Measurements from ENCODE around the gene RABGAP1. TPM values are rescaled to one million over a fixed set of nuclear protein-coding genes. Genes with fewer than 3 reads are reported as not detected.

RABGAP1 gene
- total RNA-seq, 4 donors from 2014 or later = 38.3 to 78.3 (median 48.5) TPM

DNA sequence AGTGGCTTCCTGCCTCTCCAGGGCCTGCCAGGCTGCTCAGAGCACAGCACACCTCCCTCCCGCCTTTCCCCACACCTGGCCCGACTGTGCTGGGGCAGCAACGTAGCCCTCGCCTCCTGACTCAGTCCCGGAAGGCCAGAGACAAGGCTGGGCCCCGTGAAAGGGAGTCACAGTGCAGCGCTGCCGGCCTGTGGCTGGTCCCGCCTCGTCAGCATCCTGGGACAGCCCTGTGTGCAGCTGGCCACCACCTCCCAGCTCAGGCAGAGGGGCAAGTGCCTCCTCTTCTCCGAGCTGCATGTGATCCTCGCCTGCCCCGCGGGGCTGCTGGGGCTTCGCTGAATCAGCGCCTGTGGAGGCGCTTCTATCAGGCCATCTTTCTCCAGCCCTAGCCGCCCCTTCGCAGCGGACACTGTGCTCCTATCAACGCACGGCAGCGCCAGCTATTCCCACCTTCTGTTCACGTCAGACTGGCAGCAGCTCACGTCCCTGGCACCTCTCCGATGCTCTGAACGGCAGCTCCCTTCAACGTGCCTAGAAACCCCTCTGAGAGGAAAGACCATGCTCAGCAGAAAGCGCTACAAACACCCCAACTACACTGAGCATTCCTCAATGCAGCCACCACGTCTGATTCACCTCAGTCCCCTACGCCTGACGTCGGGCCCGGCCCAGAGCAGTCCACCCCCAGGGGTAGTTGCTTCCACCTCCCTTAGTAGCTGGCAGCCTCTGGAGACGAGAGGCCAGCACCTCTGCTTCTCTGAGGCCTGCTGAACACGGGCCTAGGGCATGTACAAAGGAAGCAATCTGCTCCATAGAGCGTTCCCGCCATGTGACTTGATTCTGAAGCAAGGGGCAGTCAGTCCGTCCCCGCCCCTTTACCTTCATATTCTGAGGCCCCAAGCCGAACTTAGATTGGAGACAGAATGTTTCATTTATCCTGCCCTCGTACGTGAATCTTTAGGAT is 171.5 kb downstream of the RABGAP1 start:
- DNase-seq (ENCODE audit: low spot score) = no peak
- TF ChIP-seq, protein P1, sequence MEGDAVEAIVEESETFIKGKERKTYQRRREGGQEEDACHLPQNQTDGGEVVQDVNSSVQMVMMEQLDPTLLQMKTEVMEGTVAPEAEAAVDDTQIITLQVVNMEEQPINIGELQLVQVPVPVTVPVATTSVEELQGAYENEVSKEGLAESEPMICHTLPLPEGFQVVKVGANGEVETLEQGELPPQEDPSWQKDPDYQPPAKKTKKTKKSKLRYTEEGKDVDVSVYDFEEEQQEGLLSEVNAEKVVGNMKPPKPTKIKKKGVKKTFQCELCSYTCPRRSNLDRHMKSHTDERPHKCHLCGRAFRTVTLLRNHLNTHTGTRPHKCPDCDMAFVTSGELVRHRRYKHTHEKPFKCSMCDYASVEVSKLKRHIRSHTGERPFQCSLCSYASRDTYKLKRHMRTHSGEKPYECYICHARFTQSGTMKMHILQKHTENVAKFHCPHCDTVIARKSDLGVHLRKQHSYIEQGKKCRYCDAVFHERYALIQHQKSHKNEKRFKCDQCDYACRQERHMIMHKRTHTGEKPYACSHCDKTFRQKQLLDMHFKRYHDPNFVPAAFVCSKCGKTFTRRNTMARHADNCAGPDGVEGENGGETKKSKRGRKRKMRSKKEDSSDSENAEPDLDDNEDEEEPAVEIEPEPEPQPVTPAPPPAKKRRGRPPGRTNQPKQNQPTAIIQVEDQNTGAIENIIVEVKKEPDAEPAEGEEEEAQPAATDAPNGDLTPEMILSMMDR (IDR thresholded peaks at IDR 0.05) = no peak
- no peak for ATAC-seq (ENCODE audit: low FRiP score)

DNA sequence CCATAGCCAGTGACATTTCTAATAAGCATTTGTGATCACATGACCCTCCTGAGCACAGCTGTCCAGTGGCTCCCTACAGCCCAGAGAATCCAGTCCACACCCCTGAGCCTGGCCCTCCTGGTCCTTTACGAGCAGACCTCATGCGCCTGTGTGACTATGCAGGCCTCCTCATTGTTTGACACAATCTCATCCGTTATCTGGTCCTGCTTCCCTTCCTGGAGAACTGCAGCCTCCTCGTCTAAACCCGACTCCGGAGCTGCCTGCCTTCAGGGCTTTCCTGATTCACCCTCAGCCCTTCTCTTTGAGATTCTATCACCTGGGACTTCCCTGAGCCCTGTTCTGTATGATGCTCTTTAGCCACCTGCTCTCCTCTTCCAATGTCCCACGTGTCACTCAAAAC is 172.4 kb downstream of the RABGAP1 start:
- TF ChIP-seq, protein P1 (IDR thresholded peaks at IDR 0.05) = no peak
- DNase-seq (ENCODE audit: low spot score) = no peak
- ATAC-seq (ENCODE audit: low FRiP score) = no peak

DNA sequence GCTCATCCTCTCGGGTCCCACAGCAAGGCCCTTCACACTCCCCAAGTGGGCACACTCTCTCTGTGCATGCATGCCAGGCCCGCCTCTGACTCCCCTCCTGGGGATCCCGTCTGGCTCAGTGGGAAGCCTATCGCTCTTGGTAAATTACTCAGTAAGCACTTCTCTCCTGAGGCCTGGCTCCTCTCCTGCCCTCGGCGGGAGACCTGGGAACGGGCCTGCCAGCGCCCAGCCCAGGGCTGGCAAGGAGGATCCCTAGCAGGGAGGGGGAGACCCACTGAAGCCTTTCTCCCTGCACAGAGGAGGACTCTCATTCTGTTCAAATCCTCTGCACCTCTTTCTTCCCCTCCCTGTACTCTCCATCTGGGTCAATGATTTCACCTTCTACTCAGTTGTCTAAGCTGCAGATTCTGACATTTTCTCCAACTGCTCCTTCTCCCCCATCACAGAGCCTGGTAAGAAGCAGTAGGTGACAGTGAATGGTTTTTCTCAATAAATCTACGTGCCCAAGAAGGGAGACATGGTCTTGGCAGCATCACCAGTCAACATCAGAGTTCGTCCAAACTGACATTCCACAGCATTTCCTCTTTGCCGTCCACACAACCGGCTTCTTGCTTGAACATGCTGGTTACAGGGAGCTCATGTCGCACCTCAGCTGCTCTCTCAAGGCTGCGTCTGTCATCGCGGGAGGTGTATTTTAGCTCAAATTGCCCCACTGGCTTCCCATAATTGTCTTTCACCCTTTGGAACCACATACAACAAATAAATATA is 174.5 kb downstream of the RABGAP1 start:
- TF ChIP-seq, protein P1 (IDR thresholded peaks at IDR 0.05) = no peak
- ATAC-seq (ENCODE audit: low FRiP score) = no peak
- no peak for DNase-seq (ENCODE audit: low spot score)

DNA sequence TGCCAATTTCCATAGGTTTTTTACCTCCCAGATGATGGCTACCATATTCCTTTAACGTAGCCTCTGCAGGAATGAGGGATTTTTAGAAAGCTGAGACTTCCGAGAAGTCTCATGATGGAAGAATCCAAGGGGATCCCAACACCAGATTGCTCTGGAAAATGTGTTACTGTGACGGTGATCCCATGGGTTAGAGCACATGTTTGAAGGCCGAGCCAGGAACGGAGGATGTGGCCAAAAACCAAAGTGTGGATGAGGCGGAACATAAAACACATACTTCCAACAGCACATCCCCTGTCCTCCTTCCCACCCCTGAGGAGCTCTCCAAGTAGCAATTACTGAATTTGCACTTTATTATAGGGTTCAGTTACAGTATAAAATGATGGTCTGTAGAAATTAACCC is 175.2 kb downstream of the RABGAP1 start:
- DNase-seq (ENCODE audit: low spot score) = no peak
- TF ChIP-seq, protein P1 (IDR thresholded peaks at IDR 0.05) = no peak
- ATAC-seq (ENCODE audit: low FRiP score) = no peak

DNA sequence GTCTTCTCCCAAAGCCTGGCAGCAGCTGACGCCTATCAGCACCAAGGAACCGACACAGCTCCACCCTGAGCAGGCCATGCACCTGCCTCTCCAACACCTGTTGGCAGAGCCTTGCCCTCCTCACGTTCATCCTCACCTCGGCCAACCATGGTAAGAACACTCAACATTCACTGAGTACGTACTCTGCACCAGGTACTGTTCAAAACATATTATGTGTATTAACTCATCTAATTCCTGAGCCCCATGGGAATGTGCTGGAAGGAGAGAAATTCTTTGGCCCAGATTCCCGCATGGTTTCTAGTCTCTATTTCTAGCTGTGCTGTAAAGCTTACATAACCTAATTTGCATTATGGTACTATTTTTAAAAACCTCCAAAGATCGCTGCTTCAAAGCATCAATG is 178.7 kb downstream of the RABGAP1 start:
- ATAC-seq (ENCODE audit: low FRiP score) (no peak), DNase-seq (ENCODE audit: low spot score) (no peak)
- TF ChIP-seq, protein P1 (IDR thresholded peaks at IDR 0.05) = no peak

DNA sequence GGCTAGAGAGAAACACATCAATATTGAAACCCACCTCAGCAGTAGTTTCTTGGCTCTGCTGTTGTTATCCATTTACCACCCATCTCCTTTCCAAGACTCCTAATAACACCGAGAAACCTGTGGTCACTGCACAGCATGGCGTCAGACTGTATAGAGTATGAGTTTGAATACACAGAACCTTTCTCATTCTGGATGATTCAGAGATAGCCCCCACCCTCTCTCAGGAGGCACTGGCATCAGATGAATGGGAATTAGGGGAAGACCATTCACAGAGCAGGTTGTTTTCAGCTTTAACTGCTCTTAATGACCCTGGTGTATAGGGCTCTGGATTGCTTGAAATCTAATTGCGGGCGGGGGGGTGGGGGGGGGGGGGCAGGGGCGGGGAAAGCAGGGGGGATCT is 179.3 kb downstream of the RABGAP1 start:
- ATAC-seq (ENCODE audit: low FRiP score) = no peak
- DNase-seq (ENCODE audit: low spot score) = no peak
- TF ChIP-seq, protein P1 (IDR thresholded peaks at IDR 0.05) = no peak
